Activated naive CD4-positive, alpha-beta T cell treated with anti-CD3 and anti-CD28 coated beads, Interleukin-2, amount 10 ng/mL, durations not matched to agents 7 days and 5 days (primary cell): ENCODE results near the gene POMGNT2.

Source experiments
- CTCF ChIA-PET: fragments of 350-600 bp; sonication (Branson Sonifier 250); formaldehyde crosslinking; loops from one replicate; lab custom pipeline; 2021; ENCODE audit warnings: antibody characterized with exemption; lab: Charles Lee
- DNase-seq: peaks from one replicate; pipeline ENCODE4 v3.0.0-alpha.2; 2020
- H3K27ac Mint-ChIP-seq: one replicate; pipeline ENCODE4 v1.8.0; 2021; ENCODE audit warnings: mild to moderate bottlenecking, moderate library complexity, mixed read lengths
- H3K27me3 Mint-ChIP-seq: one replicate; pipeline ENCODE4 v1.8.0; 2021; ENCODE audit warnings: mild to moderate bottlenecking, mixed read lengths
- H3K36me3 Mint-ChIP-seq: one replicate; pipeline ENCODE4 v1.8.0; 2021; ENCODE audit warnings: mixed read lengths
- H3K4me1 Mint-ChIP-seq: one replicate; pipeline ENCODE4 v1.8.0; 2021; ENCODE audit warnings: mixed read lengths
- H3K4me3 Mint-ChIP-seq: one replicate; pipeline ENCODE4 v1.8.0; 2021; ENCODE audit warnings: mild to moderate bottlenecking, moderate library complexity, mixed read lengths
- H3K9me3 Mint-ChIP-seq: one replicate; pipeline ENCODE4 v1.8.0; 2021; ENCODE audit warnings: mixed read lengths

POMGNT2 gene

GRCh38 chr3:43093974-43094373, 11.9 kb downstream of the POMGNT2 start:
- Mint-ChIP-seq H3K9me3 (no peaks in the 10 kb centered on the region), H3K27me3 (no peaks in the 10 kb centered on the region), H3K4me3 (no peak overlapping the region), H3K27ac (no peak overlapping the region), H3K36me3 (no peaks in the 10 kb centered on the region), H3K4me1 (peaks cover 7% of the 10 kb centered on the region)
- CTCF ChIA-PET, result no interaction called here
- no peak for DNase-seq

- Mint-ChIP-seq H3K9me3 (no peaks in the 10 kb centered on the region), H3K4me3 (no peak overlapping the region), H3K4me1 (peaks cover 7% of the 10 kb centered on the region), H3K27ac (no peak overlapping the region), H3K36me3 (no peaks in the 10 kb centered on the region), H3K27me3 (no peaks in the 10 kb centered on the region)
- DNase-seq, result no peak
- CTCF ChIA-PET, result interaction anchor here (1.4 kb wide), 1 partner anchor 22 kb away, joined by 3 read pairs; no protein-coding TSS in a partner anchor
These were observed 12.9 kb downstream of the POMGNT2 start for GRCh38 chr3:43093006-43093405.

GRCh38 chr3:43091481-43091880, 14.4 kb downstream of the POMGNT2 start:
- Mint-ChIP-seq H3K27me3 (no peaks in the 10 kb centered on the region), H3K36me3 (no peaks in the 10 kb centered on the region), H3K9me3 (no peaks in the 10 kb centered on the region), H3K4me3 (no peak overlapping the region), H3K4me1 (peaks cover 4% of the 10 kb centered on the region), H3K27ac (no peak overlapping the region)
- CTCF ChIA-PET, result no interaction called here
- no peak for DNase-seq

- CTCF ChIA-PET, result no interaction called here
- Mint-ChIP-seq H3K27ac (no peak overlapping the region), H3K27me3 (no peaks in the 10 kb centered on the region), H3K36me3 (no peaks in the 10 kb centered on the region), H3K4me1 (peaks cover 4% of the 10 kb centered on the region), H3K4me3 (no peak overlapping the region), H3K9me3 (no peaks in the 10 kb centered on the region)
- no peak for DNase-seq
These were observed 15.6 kb downstream of the POMGNT2 start for GRCh38 chr3:43090238-43090637.

GRCh38 chr3:43089081-43089480, 16.8 kb downstream of the POMGNT2 start:
- CTCF ChIA-PET, result interaction anchor here (0.9 to 1.5 kb wide), 2 partner anchors 18 to 127 kb away, joined by 3 to 6 read pairs; no protein-coding TSS in a partner anchor
- H3K27me3 Mint-ChIP-seq, result no peaks in the 10 kb centered on the region
- H3K27ac Mint-ChIP-seq, result no peak overlapping the region
- H3K9me3 Mint-ChIP-seq, result peaks cover 2% of the 10 kb centered on the region
- H3K4me3 Mint-ChIP-seq, result no peak overlapping the region
- DNase-seq, result no peak
- H3K4me1 Mint-ChIP-seq, result peaks cover 4% of the 10 kb centered on the region
- peaks cover 5% of the 10 kb centered on the region for H3K36me3 Mint-ChIP-seq

- Mint-ChIP-seq H3K27me3 (no peaks in the 10 kb centered on the region), H3K27ac (no peak overlapping the region), H3K4me1 (peaks cover 4% of the 10 kb centered on the region), H3K36me3 (peaks cover 6% of the 10 kb centered on the region), H3K4me3 (no peak overlapping the region), H3K9me3 (peaks cover 19% of the 10 kb centered on the region)
- no peak for DNase-seq
- CTCF ChIA-PET, result interaction anchor here (1.2 to 3.2 kb wide), 2 partner anchors 16 to 126 kb away, joined by 5 to 13 read pairs; no protein-coding TSS in a partner anchor
These were observed 18.6 kb downstream of the POMGNT2 start for GRCh38 chr3:43087249-43087776.

GRCh38 chr3:43086460-43087165, 19.3 kb downstream of the POMGNT2 start:
- peaks cover 4% of the 10 kb centered on the region for H3K4me1 Mint-ChIP-seq
- H3K27me3 Mint-ChIP-seq, result no peaks in the 10 kb centered on the region
- peaks cover 22% of the 10 kb centered on the region for H3K9me3 Mint-ChIP-seq
- CTCF ChIA-PET, result interaction anchor here (1.2 to 3.2 kb wide), 2 partner anchors 15 to 125 kb away, joined by 5 to 13 read pairs; no protein-coding TSS in a partner anchor
- no peak overlapping the region for H3K27ac Mint-ChIP-seq
- H3K36me3 Mint-ChIP-seq, result peaks cover 7% of the 10 kb centered on the region
- no peak for DNase-seq
- H3K4me3 Mint-ChIP-seq, result no peak overlapping the region

- H3K36me3 Mint-ChIP-seq, result peaks cover 33% of the 10 kb centered on the region
- CTCF ChIA-PET, result interaction anchor here (0.8 kb wide), 1 partner anchor 11 kb away, joined by 4 read pairs; no protein-coding TSS in a partner anchor
- H3K9me3 Mint-ChIP-seq, result peaks cover 24% of the 10 kb centered on the region
- DNase-seq, result no peak
- no peak overlapping the region for H3K27ac Mint-ChIP-seq
- H3K27me3 Mint-ChIP-seq, result no peaks in the 10 kb centered on the region
- no peak overlapping the region for H3K4me3 Mint-ChIP-seq
- peaks cover 4% of the 10 kb centered on the region for H3K4me1 Mint-ChIP-seq
These were observed 23.4 kb downstream of the POMGNT2 start for GRCh38 chr3:43082457-43082856.

GRCh38 chr3:43081796-43082195, 24.1 kb downstream of the POMGNT2 start:
- no peak for DNase-seq
- peaks cover 3% of the 10 kb centered on the region for H3K4me1 Mint-ChIP-seq
- H3K27ac Mint-ChIP-seq, result no peak overlapping the region
- peaks cover 33% of the 10 kb centered on the region for H3K36me3 Mint-ChIP-seq
- no peak overlapping the region for H3K4me3 Mint-ChIP-seq
- CTCF ChIA-PET, result interaction anchor here (0.8 kb wide), 1 partner anchor 10 kb away, joined by 4 read pairs; no protein-coding TSS in a partner anchor
- H3K27me3 Mint-ChIP-seq, result no peaks in the 10 kb centered on the region
- peaks cover 24% of the 10 kb centered on the region for H3K9me3 Mint-ChIP-seq

- H3K27me3 Mint-ChIP-seq, result no peaks in the 10 kb centered on the region
- H3K4me3 Mint-ChIP-seq, result no peak overlapping the region
- CTCF ChIA-PET, result no interaction called here
- DNase-seq, result no peak
- H3K36me3 Mint-ChIP-seq, result peaks cover 33% of the 10 kb centered on the region
- no peaks in the 10 kb centered on the region for H3K4me1 Mint-ChIP-seq
- peaks cover 24% of the 10 kb centered on the region for H3K9me3 Mint-ChIP-seq
- H3K27ac Mint-ChIP-seq, result no peak overlapping the region
These were observed 24.9 kb downstream of the POMGNT2 start for GRCh38 chr3:43080726-43081568.

- Mint-ChIP-seq H3K4me1 (no peaks in the 10 kb centered on the region), H3K27me3 (no peaks in the 10 kb centered on the region), H3K9me3 (peaks cover 24% of the 10 kb centered on the region), H3K36me3 (peaks cover 30% of the 10 kb centered on the region), H3K27ac (no peak overlapping the region), H3K4me3 (no peak overlapping the region)
- CTCF ChIA-PET, result no interaction called here
- DNase-seq, result no peak
These were observed 26.1 kb downstream of the POMGNT2 start for GRCh38 chr3:43079536-43080332.

GRCh38 chr3:43077707-43078106, 28.2 kb downstream of the POMGNT2 start:
- no peaks in the 10 kb centered on the region for H3K4me1 Mint-ChIP-seq
- DNase-seq, result no peak
- no peaks in the 10 kb centered on the region for H3K27me3 Mint-ChIP-seq
- H3K9me3 Mint-ChIP-seq, result peaks cover 9% of the 10 kb centered on the region
- peaks cover 27% of the 10 kb centered on the region for H3K36me3 Mint-ChIP-seq
- H3K4me3 Mint-ChIP-seq, result no peak overlapping the region
- H3K27ac Mint-ChIP-seq, result no peak overlapping the region
- CTCF ChIA-PET, result no interaction called here

GRCh38 chr3:43077261-43077660, 28.6 kb downstream of the POMGNT2 start:
- DNase-seq, result no peak
- Mint-ChIP-seq H3K9me3 (peaks cover 4% of the 10 kb centered on the region), H3K4me1 (no peaks in the 10 kb centered on the region), H3K36me3 (peaks cover 27% of the 10 kb centered on the region), H3K27me3 (no peaks in the 10 kb centered on the region), H3K27ac (no peak overlapping the region), H3K4me3 (no peak overlapping the region)
- CTCF ChIA-PET, result no interaction called here

GRCh38 chr3:43076857-43077256, 29.0 kb downstream of the POMGNT2 start:
- CTCF ChIA-PET, result no interaction called here
- Mint-ChIP-seq H3K36me3 (peaks cover 27% of the 10 kb centered on the region), H3K27ac (no peak overlapping the region), H3K9me3 (peaks cover 2% of the 10 kb centered on the region), H3K4me1 (no peaks in the 10 kb centered on the region), H3K27me3 (no peaks in the 10 kb centered on the region), H3K4me3 (no peak overlapping the region)
- DNase-seq, result no peak
